HepG2 (cell line): ENCODE data around the gene PLOD3. TPM values are rescaled to one million over a fixed set of nuclear protein-coding genes. Genes with fewer than 3 reads are reported as not detected.

Experiments used
- GABPB1 ChIP-seq: IDR thresholded peaks from 2 replicates; pipeline ENCODE4 v1.6.1; 2016; ENCODE audit warnings: mild to moderate bottlenecking, missing genetic modification reagents, moderate library complexity, missing compliant biosample characterization
- KDM2A ChIP-seq: sonication (generic); formaldehyde crosslinking; IDR thresholded peaks from 2 replicates; pipeline ENCODE4 v1.4.0; 2020; ENCODE audit warnings: low read depth, missing genetic modification reagents, borderline replicate concordance
- MTA1 ChIP-seq: sonication (generic); formaldehyde crosslinking; IDR thresholded peaks from 2 replicates; pipeline ENCODE4 v1.4.0; 2020; ENCODE audit warnings: missing genetic modification reagents, mild to moderate bottlenecking, borderline replicate concordance
- MXD4 ChIP-seq: IDR thresholded peaks from 2 replicates; pipeline ENCODE4 v1.6.1; 2016; ENCODE audit warnings: mild to moderate bottlenecking, missing biosample characterization, missing genetic modification reagents
- MYC ChIP-seq: sonication (generic); formaldehyde crosslinking; IDR thresholded peaks from 2 replicates; pipeline ENCODE4 v1.9.0; 2021; ENCODE audit warnings: missing genetic modification reagents, borderline replicate concordance
- NFIB ChIP-seq: sonication (generic); formaldehyde crosslinking; IDR thresholded peaks from 2 replicates; pipeline ENCODE4 v1.9.0; 2021; ENCODE audit warnings: missing genetic modification reagents, mild to moderate bottlenecking, borderline replicate concordance
- RAD21 ChIP-seq: fragments of 450-650 bp; formaldehyde crosslinking; IDR thresholded peaks from 2 replicates; pipeline ENCODE4 v1.5.0; 2020; ENCODE audit warnings: mild to moderate bottlenecking
- REL ChIP-seq: sonication (generic); formaldehyde crosslinking; conservative IDR thresholded peaks from 2 replicates; pipeline ENCODE4 v1.8.0; 2022; ENCODE audit warnings: mild to moderate bottlenecking, missing genetic modification reagents, moderate library complexity
- REPIN1 ChIP-seq: sonication (generic); formaldehyde crosslinking; IDR thresholded peaks from 2 replicates; pipeline ENCODE4 v1.8.0; 2022; ENCODE audit warnings: missing genetic modification reagents, low read depth, mild to moderate bottlenecking, borderline replicate concordance
- SP140L ChIP-seq: sonication (generic); formaldehyde crosslinking; IDR thresholded peaks from 2 replicates; pipeline ENCODE4 v1.4.0; 2020; ENCODE audit warnings: missing genetic modification reagents, borderline replicate concordance
- SPEN ChIP-seq: sonication (generic); formaldehyde crosslinking; IDR thresholded peaks from 2 replicates; pipeline ENCODE4 v1.5.1; 2020; ENCODE audit warnings: low read depth, mild to moderate bottlenecking, missing genetic modification reagents
- ZNF598 ChIP-seq: sonication (generic); formaldehyde crosslinking; IDR thresholded peaks from 2 replicates; pipeline ENCODE4 v1.5.1; 2020; ENCODE audit warnings: mild to moderate bottlenecking, missing genetic modification reagents, borderline replicate concordance
- ZSCAN9 ChIP-seq: IDR thresholded peaks from 2 replicates; pipeline ENCODE4 v1.6.1; 2016; ENCODE audit warnings: borderline replicate concordance
- polyA plus RNA-seq, 8 experiments: library from polyadenylated mRNA; depleted of rRNA in 3 of 8; stranded (reverse) in 7 of 8; unstranded in 1 of 8; fragments of >200 nt; fragmentation: Illumina TruSeq in 4 of 8; extraction: Trizol in 4 of 8; gene quantifications; 2 replicates each; pipeline versions ENCODE4 v1.2.1 to v1.2.3, GENCODE V29; 2011 to 2016; ENCODE audit warnings: low read depth in 4 of 8, missing spikeins in 1 of 8, mixed read lengths in 1 of 8; ENCODE audit not compliant: insufficient read depth in 1 of 8
- total RNA-seq, 5 experiments: library from RNA; depleted of rRNA; stranded (reverse); fragments of >200 nt; fragmentation: Illumina TruSeq; extraction: Trizol; gene quantifications; 2 replicates each; pipeline ENCODE4 v1.2.3, GENCODE V29; 2016; ENCODE audit warnings: low read depth in 1 of 5
- TF ChIP-seq, protein P1 (sequence below): sonication (generic); formaldehyde crosslinking; IDR thresholded peaks from 2 replicates; pipeline ENCODE4 v1.8.0; 2022; ENCODE audit warnings: mild to moderate bottlenecking, missing genetic modification reagents, moderate library complexity
- TF ChIP-seq, protein P2 (sequence below): sonication (generic); formaldehyde crosslinking; IDR thresholded peaks from 2 replicates; pipeline ENCODE4 v1.5.0; 2020; ENCODE audit warnings: missing genetic modification reagents
- TF ChIP-seq, protein P3 (sequence below): IDR thresholded peaks from 2 replicates; pipeline ENCODE4 v1.6.1; 2016; ENCODE audit warnings: missing compliant biosample characterization, missing genetic modification reagents, borderline replicate concordance
- TF ChIP-seq, protein P4 (sequence below): sonication (generic); formaldehyde crosslinking; IDR thresholded peaks from 2 replicates; pipeline ENCODE4 v1.4.0; 2020; ENCODE audit warnings: mild to moderate bottlenecking, missing genetic modification reagents
- TF ChIP-seq, protein P5 (sequence below): sonication (generic); formaldehyde crosslinking; IDR thresholded peaks from 2 replicates; pipeline ENCODE4 v1.5.1; 2020; ENCODE audit warnings: mild to moderate bottlenecking, missing genetic modification reagents, moderate library complexity
- TF ChIP-seq, protein P6 (sequence below): IDR thresholded peaks from 2 replicates; pipeline ENCODE4 v1.6.1; 2012; ENCODE audit warnings: inconsistent platforms

Gene PLOD3
- total and polyA plus RNA-seq, 2 of the 13 experiments (the other 11 are each of a cell fraction or from before 2014, with no cell fraction given): 65.8 to 67.4 TPM

DNA sequence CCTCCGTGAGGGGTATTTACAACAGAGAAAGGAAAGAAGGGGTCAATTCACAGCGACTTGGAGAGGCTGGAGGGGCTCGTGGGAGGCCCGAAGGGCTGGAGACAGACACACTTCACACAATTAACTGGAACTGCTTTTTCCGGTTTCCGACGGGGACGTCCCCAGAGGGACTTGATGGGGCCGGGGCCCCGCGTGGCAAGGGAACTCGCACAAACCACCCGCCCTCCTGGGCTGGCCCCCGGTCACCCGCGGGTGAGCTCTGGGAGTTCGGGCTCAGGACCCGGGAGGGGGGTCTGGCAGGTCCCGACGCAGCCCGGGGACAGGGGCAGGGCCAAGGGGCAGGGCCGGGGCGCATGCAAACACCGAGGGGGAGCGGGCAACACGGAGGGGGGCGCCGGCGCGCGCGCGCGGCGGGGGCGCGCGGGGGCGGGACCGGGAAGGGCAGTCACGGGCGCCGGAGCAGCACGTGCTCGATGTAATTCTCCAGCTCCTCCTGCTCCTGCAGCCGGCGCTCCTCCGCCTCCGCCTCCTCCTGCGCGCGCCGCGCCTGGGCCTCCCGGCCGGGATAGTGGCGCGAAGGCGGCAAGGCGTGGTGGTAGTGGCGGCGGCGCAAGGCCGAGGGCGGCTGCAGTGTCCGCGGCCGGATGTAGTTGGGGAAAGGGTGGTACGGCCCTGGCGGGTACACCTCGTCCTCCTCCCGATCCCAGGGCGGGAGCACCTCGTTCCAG is 54.7 kb downstream of the PLOD3 start (continued):
- TF ChIP-seq REPIN1 (no peak), KDM2A (CRISPR knock-in tag) (peak; percentile 55; the same call in 1 of the 2 replicates), REL (CRISPR knock-in tag) (no peak), ZNF598 (no peak), MTA1 (CRISPR knock-in tag) (0 out of 2 replicates have a peak, but pooled peaks have one; percentile 4), GABPB1 (CRISPR knock-in tag) (peak; percentile 49; the same call in 1 of the 2 replicates), NFIB (no peak), MYC (CRISPR knock-in tag) (peak; percentile 53; the same call in 1 of the 2 replicates), SP140L (CRISPR knock-in tag) (no peak), ZSCAN9 (no peak), MXD4 (CRISPR knock-in tag) (no peak), SPEN (CRISPR knock-in tag) (no peak), RAD21 (CRISPR knock-in tag) (no peak)
- TF ChIP-seq, protein P1, sequence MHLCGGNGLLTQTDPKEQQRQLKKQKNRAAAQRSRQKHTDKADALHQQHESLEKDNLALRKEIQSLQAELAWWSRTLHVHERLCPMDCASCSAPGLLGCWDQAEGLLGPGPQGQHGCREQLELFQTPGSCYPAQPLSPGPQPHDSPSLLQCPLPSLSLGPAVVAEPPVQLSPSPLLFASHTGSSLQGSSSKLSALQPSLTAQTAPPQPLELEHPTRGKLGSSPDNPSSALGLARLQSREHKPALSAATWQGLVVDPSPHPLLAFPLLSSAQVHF (CRISPR knock-in tag): 0 out of 2 replicates have a peak, but pooled peaks have one; percentile 43
- TF ChIP-seq, protein P2, sequence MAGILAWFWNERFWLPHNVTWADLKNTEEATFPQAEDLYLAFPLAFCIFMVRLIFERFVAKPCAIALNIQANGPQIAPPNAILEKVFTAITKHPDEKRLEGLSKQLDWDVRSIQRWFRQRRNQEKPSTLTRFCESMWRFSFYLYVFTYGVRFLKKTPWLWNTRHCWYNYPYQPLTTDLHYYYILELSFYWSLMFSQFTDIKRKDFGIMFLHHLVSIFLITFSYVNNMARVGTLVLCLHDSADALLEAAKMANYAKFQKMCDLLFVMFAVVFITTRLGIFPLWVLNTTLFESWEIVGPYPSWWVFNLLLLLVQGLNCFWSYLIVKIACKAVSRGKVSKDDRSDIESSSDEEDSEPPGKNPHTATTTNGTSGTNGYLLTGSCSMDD (CRISPR knock-in tag): no peak
- TF ChIP-seq, protein P3, sequence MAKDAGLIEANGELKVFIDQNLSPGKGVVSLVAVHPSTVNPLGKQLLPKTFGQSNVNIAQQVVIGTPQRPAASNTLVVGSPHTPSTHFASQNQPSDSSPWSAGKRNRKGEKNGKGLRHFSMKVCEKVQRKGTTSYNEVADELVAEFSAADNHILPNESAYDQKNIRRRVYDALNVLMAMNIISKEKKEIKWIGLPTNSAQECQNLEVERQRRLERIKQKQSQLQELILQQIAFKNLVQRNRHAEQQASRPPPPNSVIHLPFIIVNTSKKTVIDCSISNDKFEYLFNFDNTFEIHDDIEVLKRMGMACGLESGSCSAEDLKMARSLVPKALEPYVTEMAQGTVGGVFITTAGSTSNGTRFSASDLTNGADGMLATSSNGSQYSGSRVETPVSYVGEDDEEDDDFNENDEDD (CRISPR knock-in tag): peak; percentile 48; the same call in 1 of the 2 replicates
- TF ChIP-seq, protein P4, sequence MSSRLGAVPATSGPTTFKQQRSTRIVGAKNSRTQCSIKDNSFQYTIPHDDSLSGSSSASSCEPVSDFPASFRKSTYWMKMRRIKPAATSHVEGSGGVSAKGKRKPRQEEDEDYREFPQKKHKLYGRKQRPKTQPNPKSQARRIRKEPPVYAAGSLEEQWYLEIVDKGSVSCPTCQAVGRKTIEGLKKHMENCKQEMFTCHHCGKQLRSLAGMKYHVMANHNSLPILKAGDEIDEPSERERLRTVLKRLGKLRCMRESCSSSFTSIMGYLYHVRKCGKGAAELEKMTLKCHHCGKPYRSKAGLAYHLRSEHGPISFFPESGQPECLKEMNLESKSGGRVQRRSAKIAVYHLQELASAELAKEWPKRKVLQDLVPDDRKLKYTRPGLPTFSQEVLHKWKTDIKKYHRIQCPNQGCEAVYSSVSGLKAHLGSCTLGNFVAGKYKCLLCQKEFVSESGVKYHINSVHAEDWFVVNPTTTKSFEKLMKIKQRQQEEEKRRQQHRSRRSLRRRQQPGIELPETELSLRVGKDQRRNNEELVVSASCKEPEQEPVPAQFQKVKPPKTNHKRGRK (CRISPR knock-in tag): no peak
- TF ChIP-seq, protein P5, sequence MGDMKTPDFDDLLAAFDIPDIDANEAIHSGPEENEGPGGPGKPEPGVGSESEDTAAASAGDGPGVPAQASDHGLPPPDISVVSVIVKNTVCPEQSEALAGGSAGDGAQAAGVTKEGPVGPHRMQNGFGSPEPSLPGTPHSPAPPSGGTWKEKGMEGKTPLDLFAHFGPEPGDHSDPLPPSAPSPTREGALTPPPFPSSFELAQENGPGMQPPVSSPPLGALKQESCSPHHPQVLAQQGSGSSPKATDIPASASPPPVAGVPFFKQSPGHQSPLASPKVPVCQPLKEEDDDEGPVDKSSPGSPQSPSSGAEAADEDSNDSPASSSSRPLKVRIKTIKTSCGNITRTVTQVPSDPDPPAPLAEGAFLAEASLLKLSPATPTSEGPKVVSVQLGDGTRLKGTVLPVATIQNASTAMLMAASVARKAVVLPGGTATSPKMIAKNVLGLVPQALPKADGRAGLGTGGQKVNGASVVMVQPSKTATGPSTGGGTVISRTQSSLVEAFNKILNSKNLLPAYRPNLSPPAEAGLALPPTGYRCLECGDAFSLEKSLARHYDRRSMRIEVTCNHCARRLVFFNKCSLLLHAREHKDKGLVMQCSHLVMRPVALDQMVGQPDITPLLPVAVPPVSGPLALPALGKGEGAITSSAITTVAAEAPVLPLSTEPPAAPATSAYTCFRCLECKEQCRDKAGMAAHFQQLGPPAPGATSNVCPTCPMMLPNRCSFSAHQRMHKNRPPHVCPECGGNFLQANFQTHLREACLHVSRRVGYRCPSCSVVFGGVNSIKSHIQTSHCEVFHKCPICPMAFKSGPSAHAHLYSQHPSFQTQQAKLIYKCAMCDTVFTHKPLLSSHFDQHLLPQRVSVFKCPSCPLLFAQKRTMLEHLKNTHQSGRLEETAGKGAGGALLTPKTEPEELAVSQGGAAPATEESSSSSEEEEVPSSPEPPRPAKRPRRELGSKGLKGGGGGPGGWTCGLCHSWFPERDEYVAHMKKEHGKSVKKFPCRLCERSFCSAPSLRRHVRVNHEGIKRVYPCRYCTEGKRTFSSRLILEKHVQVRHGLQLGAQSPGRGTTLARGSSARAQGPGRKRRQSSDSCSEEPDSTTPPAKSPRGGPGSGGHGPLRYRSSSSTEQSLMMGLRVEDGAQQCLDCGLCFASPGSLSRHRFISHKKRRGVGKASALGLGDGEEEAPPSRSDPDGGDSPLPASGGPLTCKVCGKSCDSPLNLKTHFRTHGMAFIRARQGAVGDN: peak; percentile 42
- TF ChIP-seq, protein P6, sequence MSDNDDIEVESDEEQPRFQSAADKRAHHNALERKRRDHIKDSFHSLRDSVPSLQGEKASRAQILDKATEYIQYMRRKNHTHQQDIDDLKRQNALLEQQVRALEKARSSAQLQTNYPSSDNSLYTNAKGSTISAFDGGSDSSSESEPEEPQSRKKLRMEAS: peak; percentile 47; the same call in 1 of the 2 replicates
- TF ChIP-seq, all 625 proteins: peak for 11
